ENCODE results near the gene KLHL26.

KLHL26 gene

DNA sequence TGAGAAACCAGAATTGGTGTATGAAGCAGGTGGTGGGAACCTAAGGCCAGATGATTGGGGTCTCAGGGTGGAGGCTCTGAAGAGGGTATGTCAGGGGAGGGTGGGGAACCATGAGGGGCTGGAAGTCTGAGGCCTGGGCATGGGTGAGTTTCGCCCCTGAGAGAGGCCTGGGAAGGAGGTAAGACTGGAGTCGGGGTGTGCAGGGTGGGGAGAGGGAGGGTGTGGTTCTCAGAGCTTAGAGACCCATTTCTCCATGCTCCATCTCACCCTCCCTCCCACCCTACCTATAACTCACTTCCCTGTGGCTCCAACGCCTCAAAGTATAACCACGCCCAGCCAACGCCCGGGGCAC is 1.0 kb upstream of the KLHL26 start:
- peak overlapping the region; percentile 87 for H3K4me3 ChIP-seq (ENCODE audit: low read length)
- H4K20me1 ChIP-seq (ENCODE audit: insufficient read depth, low read length): peaks cover 12% of the 10 kb centered on the region; the same call in 1 of the 2 replicates
- H3K9me3 ChIP-seq (ENCODE audit: insufficient read depth, low read length): no peaks in the 10 kb centered on the region
- peak overlapping the region; percentile 78 for H3K4me2 ChIP-seq (ENCODE audit: low read length)
- peaks cover 31% of the 10 kb centered on the region for H3K79me2 ChIP-seq (ENCODE audit: low read length)
- H3K36me3 ChIP-seq (replicated peaks; ENCODE audit: low read depth, low read length): no peaks in the 10 kb centered on the region
- no peak for TF ChIP-seq EZH2phosphoT487 (IDR thresholded peaks at IDR 0.05; ENCODE audit: low read depth)
- TF ChIP-seq, protein P1, sequence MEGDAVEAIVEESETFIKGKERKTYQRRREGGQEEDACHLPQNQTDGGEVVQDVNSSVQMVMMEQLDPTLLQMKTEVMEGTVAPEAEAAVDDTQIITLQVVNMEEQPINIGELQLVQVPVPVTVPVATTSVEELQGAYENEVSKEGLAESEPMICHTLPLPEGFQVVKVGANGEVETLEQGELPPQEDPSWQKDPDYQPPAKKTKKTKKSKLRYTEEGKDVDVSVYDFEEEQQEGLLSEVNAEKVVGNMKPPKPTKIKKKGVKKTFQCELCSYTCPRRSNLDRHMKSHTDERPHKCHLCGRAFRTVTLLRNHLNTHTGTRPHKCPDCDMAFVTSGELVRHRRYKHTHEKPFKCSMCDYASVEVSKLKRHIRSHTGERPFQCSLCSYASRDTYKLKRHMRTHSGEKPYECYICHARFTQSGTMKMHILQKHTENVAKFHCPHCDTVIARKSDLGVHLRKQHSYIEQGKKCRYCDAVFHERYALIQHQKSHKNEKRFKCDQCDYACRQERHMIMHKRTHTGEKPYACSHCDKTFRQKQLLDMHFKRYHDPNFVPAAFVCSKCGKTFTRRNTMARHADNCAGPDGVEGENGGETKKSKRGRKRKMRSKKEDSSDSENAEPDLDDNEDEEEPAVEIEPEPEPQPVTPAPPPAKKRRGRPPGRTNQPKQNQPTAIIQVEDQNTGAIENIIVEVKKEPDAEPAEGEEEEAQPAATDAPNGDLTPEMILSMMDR (IDR thresholded peaks at IDR 0.05; ENCODE audit: low read depth, low read length): no peak
- peaks cover 15% of the 10 kb centered on the region for H3K4me1 ChIP-seq (ENCODE audit: low read length)
- no peak overlapping the region for H3K9ac ChIP-seq (ENCODE audit: low read length)
- no peak overlapping the region for H2AFZ ChIP-seq (ENCODE audit: low read depth, low read length)
- peaks cover 7% of the 10 kb centered on the region for H3K27me3 ChIP-seq (ENCODE audit: low read depth, low read length)
- no peak overlapping the region for H3K27ac ChIP-seq (ENCODE audit: low read length)

DNA sequence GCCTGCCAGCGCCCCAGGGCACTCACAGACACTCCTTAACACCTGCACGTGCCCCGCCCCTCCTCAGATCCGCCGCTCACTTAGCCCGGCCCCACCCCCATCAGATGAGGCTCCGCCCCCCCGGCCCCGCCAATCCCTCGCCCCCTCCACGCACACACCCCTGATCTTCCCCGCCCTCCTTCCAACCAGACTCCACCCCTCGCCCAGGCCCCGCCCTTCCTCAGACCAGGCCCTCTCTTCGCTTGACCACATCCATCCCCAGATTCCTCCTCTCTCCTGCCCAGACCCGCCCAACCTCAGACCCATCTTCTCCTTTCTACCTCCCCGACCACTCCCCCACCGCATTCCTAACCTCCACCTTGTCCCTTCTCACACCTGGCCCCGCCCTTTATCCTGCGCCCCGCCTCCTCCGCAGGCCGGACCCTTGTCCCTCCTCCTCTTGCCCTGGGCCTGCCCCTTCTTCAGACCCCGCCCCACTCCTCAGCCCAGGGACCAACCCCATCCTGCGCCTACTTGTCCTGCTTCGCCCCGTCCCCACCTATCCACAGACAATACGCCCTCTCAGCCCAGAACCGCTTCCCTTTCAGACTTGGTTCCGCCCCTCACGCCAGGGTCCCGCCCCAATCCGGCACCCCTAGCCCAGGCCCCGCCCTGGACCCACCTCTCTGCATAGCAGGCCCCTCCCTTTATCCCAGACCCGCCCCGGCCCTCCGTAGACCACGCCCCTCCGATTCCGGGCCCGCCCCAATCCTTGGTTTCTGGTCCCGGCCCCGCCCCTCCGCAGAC is 452 bp upstream of the KLHL26 start:
- TF ChIP-seq, protein P1 (IDR thresholded peaks at IDR 0.05; ENCODE audit: low read depth, low read length): no peak
- no peak for TF ChIP-seq EZH2phosphoT487 (IDR thresholded peaks at IDR 0.05; ENCODE audit: low read depth)
- H3K9ac ChIP-seq (ENCODE audit: low read length): peak overlapping the region; percentile 49
- peaks cover 33% of the 10 kb centered on the region for H3K79me2 ChIP-seq (ENCODE audit: low read length)
- H2AFZ ChIP-seq (ENCODE audit: low read depth, low read length): peak overlapping the region; percentile 85
- peak overlapping the region; percentile 87 for H3K4me3 ChIP-seq (ENCODE audit: low read length)
- peak overlapping the region; percentile 78 for H3K4me2 ChIP-seq (ENCODE audit: low read length)
- H3K36me3 ChIP-seq (replicated peaks; ENCODE audit: low read depth, low read length): no peaks in the 10 kb centered on the region
- peaks cover 7% of the 10 kb centered on the region for H3K27me3 ChIP-seq (ENCODE audit: low read depth, low read length)
- no peaks in the 10 kb centered on the region for H3K9me3 ChIP-seq (ENCODE audit: insufficient read depth, low read length)
- peak overlapping the region; percentile 26 for H3K27ac ChIP-seq (ENCODE audit: low read length)
- H3K4me1 ChIP-seq (ENCODE audit: low read length): peaks cover 15% of the 10 kb centered on the region
- peaks cover 12% of the 10 kb centered on the region; the same call in 1 of the 2 replicates for H4K20me1 ChIP-seq (ENCODE audit: insufficient read depth, low read length)

DNA sequence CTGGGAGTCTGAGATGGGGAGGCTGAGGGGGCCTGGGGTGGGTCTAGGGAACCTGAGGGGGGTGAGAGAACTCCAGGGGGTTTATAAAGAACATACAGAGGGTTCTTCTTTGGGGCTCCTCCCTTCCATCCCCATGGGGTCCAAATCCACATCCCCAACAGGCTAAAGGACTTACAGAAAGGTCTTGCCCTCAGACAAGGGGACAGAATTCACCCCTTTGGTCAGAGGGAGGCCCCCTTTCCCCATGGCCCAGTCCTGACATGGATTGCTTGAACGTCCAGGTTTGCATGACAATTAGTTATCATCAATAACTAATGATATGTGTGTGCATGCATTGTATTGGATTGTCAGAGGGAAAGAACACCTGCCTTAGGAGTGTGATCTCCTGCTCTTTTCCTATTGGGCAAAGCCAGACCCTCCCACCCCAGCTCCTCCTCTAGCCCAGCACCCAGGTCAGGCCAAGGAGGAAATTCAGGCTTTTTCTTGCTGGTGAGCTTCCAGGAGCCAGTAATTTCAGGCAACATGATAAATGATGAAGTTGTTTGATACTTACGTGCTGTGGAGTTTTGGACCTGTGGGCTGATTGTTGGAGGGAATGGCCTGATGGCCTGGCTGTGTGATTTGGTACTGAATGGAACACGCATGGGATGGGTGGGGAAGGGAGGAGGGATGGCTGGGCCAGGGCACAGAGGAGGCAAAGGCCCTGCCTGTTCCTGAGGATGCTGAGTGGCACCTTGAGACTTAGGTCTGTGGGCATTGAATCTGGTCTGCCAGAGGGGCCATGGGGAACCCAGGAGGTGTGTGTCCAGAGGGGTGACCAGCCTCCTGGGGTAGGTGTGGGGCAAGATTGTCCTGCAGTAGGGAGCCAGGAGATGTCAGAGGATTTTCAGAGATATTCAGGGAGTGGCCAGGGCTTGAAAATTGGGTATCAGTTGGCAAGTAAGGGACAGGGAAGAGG is 1.1 kb downstream of the KLHL26 start:
- Histone ChIP-seq H3K9ac (ENCODE audit: low read length) (peak overlapping the region; percentile 91), H2AFZ (ENCODE audit: low read depth, low read length) (no peak overlapping the region), H3K9me3 (ENCODE audit: insufficient read depth, low read length) (no peaks in the 10 kb centered on the region), H3K79me2 (ENCODE audit: low read length) (peaks cover 38% of the 10 kb centered on the region), H3K27me3 (ENCODE audit: low read depth, low read length) (peaks cover 7% of the 10 kb centered on the region), H3K36me3 (replicated peaks; ENCODE audit: low read depth, low read length) (no peaks in the 10 kb centered on the region), H4K20me1 (ENCODE audit: insufficient read depth, low read length) (peaks cover 16% of the 10 kb centered on the region; the same call in 1 of the 2 replicates), H3K4me1 (ENCODE audit: low read length) (peaks cover 15% of the 10 kb centered on the region), H3K4me2 (ENCODE audit: low read length) (peak overlapping the region; percentile 96), H3K27ac (ENCODE audit: low read length) (no peak overlapping the region), H3K4me3 (ENCODE audit: low read length) (peak overlapping the region; percentile 87)
- TF ChIP-seq EZH2phosphoT487 (IDR thresholded peaks at IDR 0.05; ENCODE audit: low read depth): no peak
- TF ChIP-seq, protein P1 (IDR thresholded peaks at IDR 0.05; ENCODE audit: low read depth, low read length): peak; percentile 15; the same call in 1 of the 2 replicates
